Esophagus muscularis mucosa (tissue), 3 donors: ENCODE measurements around the gene IFNLR1.

Experiments
- POLR2A ChIP-seq: fragments of 450-650 bp; IDR thresholded peaks from one replicate; pipeline ENCODE4 v1.6.1; 2017; ENCODE audit warnings: antibody characterized with exemption, moderate library complexity, mild to moderate bottlenecking, low read depth
- POLR2AphosphoS5 ChIP-seq, 2 donors: sonication (generic); formaldehyde crosslinking; IDR thresholded peaks; one replicate each; pipeline ENCODE4 v1.6.1; 2017; ENCODE audit warnings: antibody characterized with exemption in 2 of 2
- TF ChIP-seq, protein P1 (sequence below), 3 experiments: fragments of 200-600 bp in 2 of 3; fragments of 450-650 bp in 1 of 3; sonication (generic) in 2 of 3; IDR thresholded peaks; one replicate each; pipeline ENCODE4 v1.5.1; 2017 to 2019; ENCODE audit warnings: antibody characterized with exemption in 3 of 3, mild to moderate bottlenecking in 2 of 3, moderate library complexity in 1 of 3

DNA sequence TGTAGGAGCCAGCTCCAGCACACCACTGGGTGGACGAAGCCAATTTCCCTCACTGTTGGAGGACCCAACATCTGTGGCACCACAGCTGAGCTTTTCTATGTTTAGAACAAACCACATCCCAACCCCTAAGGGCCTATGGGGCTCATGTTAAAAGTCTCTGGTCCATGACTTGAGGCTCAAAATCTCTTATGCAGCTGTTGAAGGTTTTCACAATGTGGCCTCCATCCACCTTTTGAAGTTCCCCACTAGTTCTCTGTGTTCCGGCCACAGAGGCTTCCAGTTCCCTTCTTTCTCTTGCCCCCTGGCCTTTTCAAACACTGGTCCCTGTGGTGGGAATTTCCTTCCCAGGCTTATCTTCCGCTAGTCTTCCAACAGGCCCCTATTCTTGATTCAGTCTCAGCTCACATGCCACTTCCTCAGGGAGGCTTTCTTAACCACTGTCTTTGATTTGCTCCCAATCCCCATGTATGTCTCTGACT is 3.9 kb upstream of the IFNLR1 start:
- no peak for TF ChIP-seq POLR2A
- TF ChIP-seq, protein P1, sequence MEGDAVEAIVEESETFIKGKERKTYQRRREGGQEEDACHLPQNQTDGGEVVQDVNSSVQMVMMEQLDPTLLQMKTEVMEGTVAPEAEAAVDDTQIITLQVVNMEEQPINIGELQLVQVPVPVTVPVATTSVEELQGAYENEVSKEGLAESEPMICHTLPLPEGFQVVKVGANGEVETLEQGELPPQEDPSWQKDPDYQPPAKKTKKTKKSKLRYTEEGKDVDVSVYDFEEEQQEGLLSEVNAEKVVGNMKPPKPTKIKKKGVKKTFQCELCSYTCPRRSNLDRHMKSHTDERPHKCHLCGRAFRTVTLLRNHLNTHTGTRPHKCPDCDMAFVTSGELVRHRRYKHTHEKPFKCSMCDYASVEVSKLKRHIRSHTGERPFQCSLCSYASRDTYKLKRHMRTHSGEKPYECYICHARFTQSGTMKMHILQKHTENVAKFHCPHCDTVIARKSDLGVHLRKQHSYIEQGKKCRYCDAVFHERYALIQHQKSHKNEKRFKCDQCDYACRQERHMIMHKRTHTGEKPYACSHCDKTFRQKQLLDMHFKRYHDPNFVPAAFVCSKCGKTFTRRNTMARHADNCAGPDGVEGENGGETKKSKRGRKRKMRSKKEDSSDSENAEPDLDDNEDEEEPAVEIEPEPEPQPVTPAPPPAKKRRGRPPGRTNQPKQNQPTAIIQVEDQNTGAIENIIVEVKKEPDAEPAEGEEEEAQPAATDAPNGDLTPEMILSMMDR (IDR thresholded peaks at IDR 0.05) = no peak
- no peak for TF ChIP-seq POLR2AphosphoS5 (IDR thresholded peaks at IDR 0.05)
